PC-9 (cell line): ENCODE results near the gene GNE. TPM values are rescaled to one million over a fixed set of nuclear protein-coding genes. Genes with fewer than 3 reads are reported as not detected.

Experiments
- BruUV-seq: library from RNA; stranded (reverse); fragments of 400-500 nt; replicated peaks from 2 replicates; lab custom pipeline; 2021; lab: Mats Ljungman, UMichigan
- CTCF ChIA-PET: fragments of 300-600 bp; sonication (Branson Sonifier 250); formaldehyde crosslinking; loops from one replicate; lab custom pipeline; 2022; ENCODE audit warnings: antibody characterized with exemption; lab: Charles Lee
- POLR2A ChIA-PET: fragments of 300-600 bp; sonication (Branson Sonifier 250); formaldehyde crosslinking; loops from one replicate; lab custom pipeline; 2022; ENCODE audit warnings: antibody characterized with exemption; ENCODE audit not compliant: unreplicated experiment; lab: Charles Lee
- DNase-seq, 2 experiments: peaks; one replicate each; pipeline versions ENCODE4 v3.0.0 to v3.0.0-alpha.2; 2015 to 2022; ENCODE audit warnings: mixed read lengths in 1 of 2
- H2AFZ ChIP-seq: fragments of 200-600 bp; sonication (generic); 2 replicates; pipeline ENCODE4 v1.8.1; 2017; ENCODE audit warnings: antibody characterized with exemption
- H3F3A ChIP-seq: fragments of 200-600 bp; sonication (generic); 2 replicates; pipeline ENCODE4 v1.8.1; 2017; ENCODE audit warnings: antibody characterized with exemption, mild to moderate bottlenecking, low read depth; ENCODE audit not compliant: insufficient read depth
- H3K27ac ChIP-seq: fragments of 200-600 bp; sonication (generic); 2 replicates; pipeline ENCODE4 v1.6.1; 2016; ENCODE audit warnings: mixed run types
- H3K27me3 ChIP-seq: fragments of 200-600 bp; sonication (generic); 2 replicates; pipeline ENCODE4 v1.6.1; 2016; ENCODE audit warnings: low read depth, mixed run types; ENCODE audit not compliant: insufficient read depth
- H3K36me3 ChIP-seq: fragments of 200-600 bp; sonication (generic); 2 replicates; pipeline ENCODE4 v1.6.1; 2016; ENCODE audit warnings: low read depth, mixed run types
- H3K4me1 ChIP-seq: fragments of 200-600 bp; sonication (generic); replicated peaks from 2 replicates; pipeline ENCODE4 v1.6.1; 2016; ENCODE audit warnings: mixed run types; ENCODE audit not compliant: insufficient read depth
- H3K4me2 ChIP-seq: fragments of 200-600 bp; sonication (generic); 2 replicates; pipeline ENCODE4 v1.6.1; 2017; ENCODE audit warnings: mixed run types
- H3K4me3 ChIP-seq: fragments of 200-600 bp; sonication (generic); 2 replicates; pipeline ENCODE4 v1.6.1; 2016; ENCODE audit warnings: mixed run types
- H3K79me2 ChIP-seq: fragments of 200-600 bp; sonication (generic); 2 replicates; pipeline ENCODE4 v1.6.1; 2017; ENCODE audit warnings: low read depth, mixed run types
- H3K9me2 ChIP-seq: fragments of 200-600 bp; sonication (generic); 2 replicates; pipeline ENCODE4 v1.8.1; 2017; ENCODE audit warnings: mild to moderate bottlenecking; ENCODE audit not compliant: insufficient read depth
- H3K9me3 ChIP-seq: fragments of 200-600 bp; sonication (generic); 2 replicates; pipeline ENCODE4 v1.8.1; 2016; ENCODE audit warnings: low read depth; ENCODE audit not compliant: insufficient read depth
- H4K20me1 ChIP-seq: fragments of 200-600 bp; sonication (generic); 2 replicates; pipeline ENCODE4 v1.8.1; 2017; ENCODE audit not compliant: insufficient read depth
- EZH2 ChIP-seq: fragments of 200-600 bp; sonication (generic); IDR thresholded peaks from 2 replicates; pipeline ENCODE4 v1.8.0; 2017; ENCODE audit warnings: antibody characterized with exemption, low read depth
- intact Hi-C: fragments of 100-400 bp; cut with micrococcal nuclease; formaldehyde crosslinking; loops from one replicate; pipeline ENCODE4 v1.10.0; 2022; ENCODE audit not compliant: unreplicated experiment
- total RNA-seq: library from RNA; stranded (reverse); gene quantifications from 2 replicates; pipeline ENCODE4 v1.2.3, GENCODE V29; 2021
- TF ChIP-seq, protein P1 (sequence below): fragments of 200-600 bp; sonication (generic); conservative IDR thresholded peaks from 2 replicates; pipeline ENCODE4 v1.6.1; 2017; ENCODE audit warnings: mixed run types, antibody characterized with exemption, mild to moderate bottlenecking, moderate library complexity

The GNE gene
- total RNA-seq, 1 experiment from 2014 or later, result 23.2 TPM

DNA sequence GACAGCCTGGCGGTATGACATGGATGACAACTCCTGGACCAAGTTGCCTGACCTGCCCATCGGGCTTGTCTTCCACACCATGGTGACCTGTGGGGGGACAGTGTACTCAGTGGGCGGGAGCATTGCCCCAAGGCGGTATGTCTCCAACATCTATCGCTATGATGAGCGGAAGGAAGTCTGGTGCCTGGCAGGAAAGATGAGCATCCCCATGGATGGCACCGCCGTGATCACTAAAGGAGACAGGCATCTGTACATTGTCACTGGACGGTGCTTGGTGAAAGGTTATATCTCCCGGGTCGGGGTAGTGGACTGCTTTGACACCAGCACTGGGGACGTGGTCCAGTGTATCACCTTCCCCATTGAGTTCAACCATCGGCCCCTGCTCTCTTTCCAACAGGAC, 87.7 kb downstream of the GNE start:
- no peak overlapping the region for H2AFZ ChIP-seq
- H3K27me3 ChIP-seq, result no peaks in the 10 kb centered on the region
- intact Hi-C loops, result no loop called here
- no peak overlapping the region for H3K4me2 ChIP-seq
- TF ChIP-seq, protein P1, sequence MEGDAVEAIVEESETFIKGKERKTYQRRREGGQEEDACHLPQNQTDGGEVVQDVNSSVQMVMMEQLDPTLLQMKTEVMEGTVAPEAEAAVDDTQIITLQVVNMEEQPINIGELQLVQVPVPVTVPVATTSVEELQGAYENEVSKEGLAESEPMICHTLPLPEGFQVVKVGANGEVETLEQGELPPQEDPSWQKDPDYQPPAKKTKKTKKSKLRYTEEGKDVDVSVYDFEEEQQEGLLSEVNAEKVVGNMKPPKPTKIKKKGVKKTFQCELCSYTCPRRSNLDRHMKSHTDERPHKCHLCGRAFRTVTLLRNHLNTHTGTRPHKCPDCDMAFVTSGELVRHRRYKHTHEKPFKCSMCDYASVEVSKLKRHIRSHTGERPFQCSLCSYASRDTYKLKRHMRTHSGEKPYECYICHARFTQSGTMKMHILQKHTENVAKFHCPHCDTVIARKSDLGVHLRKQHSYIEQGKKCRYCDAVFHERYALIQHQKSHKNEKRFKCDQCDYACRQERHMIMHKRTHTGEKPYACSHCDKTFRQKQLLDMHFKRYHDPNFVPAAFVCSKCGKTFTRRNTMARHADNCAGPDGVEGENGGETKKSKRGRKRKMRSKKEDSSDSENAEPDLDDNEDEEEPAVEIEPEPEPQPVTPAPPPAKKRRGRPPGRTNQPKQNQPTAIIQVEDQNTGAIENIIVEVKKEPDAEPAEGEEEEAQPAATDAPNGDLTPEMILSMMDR, result no peak
- TF ChIP-seq EZH2, result no peak
- no peaks in the 10 kb centered on the region for H3K4me1 ChIP-seq
- H3K9me3 ChIP-seq, result no peaks in the 10 kb centered on the region
- H3K27ac ChIP-seq, result no peak overlapping the region
- DNase-seq, result no peak
- H4K20me1 ChIP-seq, result no peaks in the 10 kb centered on the region
- POLR2A ChIA-PET, result no interaction called here
- H3K4me3 ChIP-seq, result no peak overlapping the region
- no peaks in the 10 kb centered on the region for H3K36me3 ChIP-seq
- H3K79me2 ChIP-seq, result no peaks in the 10 kb centered on the region
- no TSS peak for BruUV-seq
- no peaks in the 10 kb centered on the region for H3K9me2 ChIP-seq
- no peaks in the 10 kb centered on the region for H3F3A ChIP-seq
- CTCF ChIA-PET, result no interaction called here

DNA sequence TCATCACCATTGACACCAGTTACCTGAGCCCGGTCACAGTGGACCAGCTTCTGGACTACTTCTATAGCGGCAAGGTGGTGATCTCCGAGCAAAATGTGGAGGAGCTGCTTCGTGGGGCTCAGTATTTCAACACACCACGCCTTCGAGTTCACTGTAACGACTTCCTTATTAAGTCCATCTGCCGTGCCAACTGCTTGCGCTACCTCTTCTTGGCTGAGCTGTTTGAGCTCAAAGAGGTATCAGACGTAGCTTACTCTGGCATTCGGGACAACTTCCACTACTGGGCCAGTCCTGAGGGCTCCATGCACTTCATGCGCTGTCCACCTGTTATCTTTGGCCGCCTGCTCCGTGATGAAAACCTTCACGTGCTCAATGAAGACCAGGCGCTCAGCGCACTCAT, 88.5 kb downstream of the GNE start:
- Histone ChIP-seq H3K36me3 (no peaks in the 10 kb centered on the region), H3K9me3 (no peaks in the 10 kb centered on the region), H2AFZ (no peak overlapping the region), H3F3A (no peaks in the 10 kb centered on the region), H4K20me1 (no peaks in the 10 kb centered on the region), H3K4me2 (no peak overlapping the region), H3K79me2 (no peaks in the 10 kb centered on the region), H3K27me3 (no peaks in the 10 kb centered on the region), H3K9me2 (no peaks in the 10 kb centered on the region), H3K4me1 (no peaks in the 10 kb centered on the region), H3K27ac (no peak overlapping the region), H3K4me3 (no peak overlapping the region)
- no peak for TF ChIP-seq EZH2
- TF ChIP-seq, protein P1, result no peak
- BruUV-seq, result no TSS peak
- ChIA-PET POLR2A (no interaction called here), CTCF (no interaction called here)
- no peak for DNase-seq
- intact Hi-C loops, result loop anchor here (5.0 kb wide), 1 partner anchor 147 kb away; no protein-coding TSS in a partner anchor

DNA sequence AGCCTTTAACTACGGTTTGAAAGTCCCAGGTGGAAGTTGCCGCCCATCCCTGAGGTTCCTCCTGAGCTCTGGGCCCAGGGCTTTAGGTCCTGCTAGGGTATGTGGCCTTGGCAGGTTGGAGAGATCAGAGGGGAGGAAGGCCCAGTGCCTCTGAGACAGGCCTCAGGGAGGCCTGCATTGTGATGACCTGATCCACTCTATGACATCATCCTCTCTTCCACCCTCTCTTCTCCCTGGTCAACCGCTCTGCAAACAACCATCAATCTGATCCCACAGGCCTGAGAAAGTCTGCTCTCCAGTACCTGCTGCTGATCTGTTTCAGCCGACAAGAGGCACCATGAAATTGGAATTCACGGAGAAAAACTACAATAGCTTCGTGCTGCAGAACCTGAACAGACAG, 89.1 kb downstream of the GNE start, which contains the start of gene CCIN:
Gene CCIN, plus strand, starts transcription at position 223 of the 400 bp plus-strand sequence. Its CDS starts 115 bp downstream, at position 338.
- intact Hi-C loops, result loop anchor here (5.0 kb wide), 1 partner anchor 147 kb away; no protein-coding TSS in a partner anchor
- H3K79me2 ChIP-seq, result no peaks in the 10 kb centered on the region
- no peak within 1 kb of the TSS for H3K4me3 ChIP-seq
- no peak for DNase-seq
- no TSS peak for BruUV-seq
- no peaks in the 10 kb centered on the region for H3F3A ChIP-seq
- no peaks in the 10 kb centered on the region for H3K9me2 ChIP-seq
- no peaks in the 10 kb centered on the region for H4K20me1 ChIP-seq
- no peak within 1 kb of the TSS for H3K27ac ChIP-seq
- ChIA-PET POLR2A (interaction anchor here (0.6 kb wide), 1 partner anchor 216 kb away, joined by 3 read pairs; no protein-coding TSS in a partner anchor), CTCF (no interaction called here)
- no peak for TF ChIP-seq EZH2
- TF ChIP-seq, protein P1, result no peak
- H3K9me3 ChIP-seq, result no peaks in the 10 kb centered on the region
- H3K27me3 ChIP-seq, result no peaks in the 10 kb centered on the region
- no peak within 1 kb of the TSS for H3K4me2 ChIP-seq
- no peak within 1 kb of the TSS for H2AFZ ChIP-seq
- no peaks in the 10 kb centered on the region for H3K4me1 ChIP-seq
- H3K36me3 ChIP-seq, result no peaks in the 10 kb centered on the region
